ENCODE results near the gene ZCCHC24.
"Not testable (repeated sequence)": the region's sequence is repeated elsewhere in the genome, so short reads cannot be mapped to it uniquely, and the experiment has no call there.

The ZCCHC24 gene

DNA sequence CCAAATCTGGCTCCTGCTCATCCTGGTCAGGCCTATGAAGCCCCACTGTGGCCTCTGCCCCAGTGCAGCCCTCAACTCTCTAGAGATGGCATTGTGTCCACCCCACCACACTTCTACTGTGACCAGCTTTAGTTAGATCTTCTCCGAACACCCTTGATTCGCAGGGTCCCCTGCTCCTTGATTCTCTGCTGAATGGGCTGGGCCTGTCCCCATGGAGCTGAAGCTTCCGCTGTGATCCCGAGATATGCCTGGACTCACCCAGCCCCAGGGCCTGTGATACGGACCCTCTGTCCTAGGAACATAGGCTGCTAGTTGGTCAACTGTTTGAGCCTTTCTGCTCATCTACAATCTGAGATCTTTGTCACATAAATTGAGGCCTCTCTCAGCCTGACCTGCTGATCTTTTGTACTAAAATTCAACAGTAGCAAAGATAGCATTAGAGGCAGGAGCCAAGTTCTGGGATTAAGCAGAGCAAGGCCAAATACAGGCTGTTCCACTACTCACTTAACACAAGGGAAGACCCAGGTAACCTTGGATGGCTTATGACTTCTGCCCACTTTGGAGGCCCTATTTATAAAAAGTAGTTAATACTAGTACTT is 104.7 kb downstream of the ZCCHC24 start:
- no peak for DNase-seq

DNA sequence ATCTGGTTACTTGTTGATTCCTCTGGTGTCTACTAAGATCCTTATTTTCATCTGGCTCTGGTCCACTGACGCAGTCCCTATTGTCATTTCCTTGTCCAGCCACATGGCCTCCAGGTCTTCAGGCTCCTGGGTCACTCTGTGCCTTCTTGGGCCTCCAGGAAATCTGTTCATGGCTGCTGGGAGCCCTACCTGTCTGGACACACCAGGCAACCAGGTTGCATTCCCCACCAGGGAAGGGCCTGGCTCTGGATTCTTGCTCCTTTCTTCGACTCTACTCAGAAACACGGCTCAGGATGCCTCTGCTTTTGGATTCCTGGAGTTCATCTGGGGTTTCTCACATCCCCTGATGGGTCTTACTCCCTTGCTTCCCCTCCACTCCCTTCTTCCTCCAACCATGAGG is 106.2 kb downstream of the ZCCHC24 start:
- no peak for DNase-seq

DNA sequence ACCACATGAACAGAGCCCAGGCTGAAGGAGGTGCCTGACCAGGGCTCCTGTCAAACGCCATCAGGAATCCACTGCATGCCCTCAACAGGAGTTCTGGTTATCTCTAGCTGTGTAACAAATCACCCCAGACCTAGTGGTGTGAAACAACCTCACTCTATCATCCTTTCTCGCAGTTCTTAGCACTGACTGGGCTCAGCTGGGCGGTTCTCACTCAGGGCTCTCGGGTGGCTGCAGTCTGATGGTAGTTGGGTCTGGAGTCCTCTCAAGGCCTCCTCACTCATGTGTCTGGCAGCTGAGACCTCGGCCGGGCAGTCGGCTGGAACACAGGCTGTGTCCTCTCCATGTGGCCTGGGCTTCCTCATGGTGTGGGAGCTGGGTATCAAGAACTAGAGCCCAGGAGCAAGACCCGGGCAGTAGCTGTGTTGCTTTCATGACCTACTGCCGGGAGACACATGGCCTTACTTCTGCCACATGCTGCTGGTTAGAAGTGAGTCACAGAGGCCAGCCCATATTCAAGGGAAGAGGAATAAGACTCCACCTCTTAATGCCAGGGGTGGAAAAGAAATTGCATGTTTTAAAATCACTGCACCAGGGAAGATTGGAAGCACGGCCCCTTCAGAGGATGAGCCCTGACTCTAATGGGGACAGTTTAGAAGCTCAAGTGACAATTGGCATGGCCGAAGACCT is 107.5 kb downstream of the ZCCHC24 start:
- not testable (repeated sequence) for DNase-seq

DNA sequence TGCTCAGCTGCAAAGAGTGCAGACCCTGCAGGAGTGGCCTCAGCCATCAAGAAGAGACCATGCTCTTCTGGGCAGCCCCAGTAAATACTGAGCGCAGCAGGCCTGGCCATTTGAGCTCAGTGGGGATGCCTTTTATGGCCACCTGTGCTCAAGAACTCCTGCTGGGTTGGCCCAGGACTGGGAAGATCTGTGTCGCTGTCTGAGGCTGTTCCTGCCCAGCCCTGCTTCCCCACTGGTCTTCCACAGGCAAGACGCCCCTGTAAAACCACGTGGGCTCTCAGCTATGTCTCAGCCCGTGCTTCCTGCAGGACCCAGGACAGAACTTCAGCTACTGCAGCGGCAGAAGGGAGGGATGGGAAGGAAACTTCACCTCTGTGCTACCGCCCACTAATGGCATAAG is 108.7 kb downstream of the ZCCHC24 start:
- DNase-seq = no peak

DNA sequence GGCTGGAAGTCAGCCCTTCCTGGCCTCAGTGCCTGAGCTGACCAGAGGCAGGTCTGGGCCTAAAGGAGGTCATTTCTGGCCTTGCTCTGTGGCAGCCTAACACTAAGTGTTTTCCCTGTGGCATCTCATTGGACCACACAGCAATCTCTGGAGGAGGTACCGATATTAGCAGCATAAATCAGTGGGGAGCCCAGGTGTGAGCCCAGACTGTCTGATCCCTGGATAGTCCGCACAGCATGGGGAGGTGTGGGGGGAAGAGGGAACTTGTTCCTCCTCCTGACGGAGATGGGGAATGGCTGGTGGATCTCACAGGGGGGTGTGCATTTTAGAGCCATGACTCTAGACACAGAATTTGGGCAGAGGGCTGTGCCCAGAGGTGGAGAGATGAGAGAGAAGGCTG is 109.1 kb downstream of the ZCCHC24 start:
- no peak for DNase-seq

DNA sequence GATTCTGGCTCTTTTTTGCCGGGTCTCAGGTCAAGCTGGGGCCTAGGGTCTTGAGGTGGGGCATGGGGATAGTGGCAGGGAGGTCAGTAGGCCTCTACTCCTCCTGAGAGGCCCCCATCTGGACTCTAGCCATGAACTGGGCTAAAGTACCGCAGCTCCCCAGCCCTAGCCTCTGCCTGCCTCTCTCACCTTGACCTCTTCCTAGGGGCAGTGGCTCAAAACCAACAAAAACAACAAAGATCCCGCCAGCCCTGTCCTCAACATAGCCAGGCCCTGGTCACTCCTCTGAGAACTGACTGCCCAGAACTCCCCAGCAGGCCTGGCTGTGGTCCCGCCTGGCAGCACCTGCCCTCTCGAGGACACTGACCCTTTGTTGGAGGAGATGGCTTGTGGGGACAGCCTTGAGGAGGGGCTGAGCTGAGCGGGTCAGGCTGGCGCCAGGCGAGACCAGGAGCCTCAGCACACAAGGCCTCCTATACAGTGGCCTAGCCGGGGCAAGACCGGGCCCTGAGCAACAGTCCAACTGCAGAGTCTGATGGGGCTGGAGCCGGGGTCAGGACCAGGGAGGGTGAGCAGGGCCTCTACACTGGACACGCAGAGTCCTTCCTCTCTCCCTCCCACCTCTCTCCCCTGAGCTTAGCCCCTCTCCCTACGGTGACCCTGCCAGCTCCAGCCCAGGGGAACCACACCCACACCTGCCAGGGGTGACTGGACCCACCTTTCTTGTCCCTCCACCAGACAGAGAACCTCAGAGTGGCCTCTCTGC is 109.8 kb downstream of the ZCCHC24 start:
- no peak for DNase-seq

DNA sequence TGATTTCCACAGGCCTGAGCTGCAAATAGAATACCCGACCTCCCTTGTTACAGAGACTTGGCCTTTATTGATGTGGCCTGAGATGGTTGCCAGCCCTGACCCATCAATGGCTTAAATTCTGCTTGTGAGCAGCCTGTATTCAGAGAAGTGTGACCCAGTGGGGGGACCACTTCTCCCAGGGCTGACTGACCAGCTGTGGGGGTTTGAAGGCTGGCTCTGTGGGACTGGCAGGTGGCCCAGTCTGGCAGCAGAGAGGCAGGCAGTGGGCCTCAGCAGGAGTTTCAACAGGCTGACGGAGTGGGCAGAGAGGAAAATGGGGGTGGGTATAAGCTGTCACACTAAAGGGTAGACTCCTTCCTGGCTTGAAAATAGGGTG is 110.3 kb downstream of the ZCCHC24 start:
- DNase-seq = no peak

DNA sequence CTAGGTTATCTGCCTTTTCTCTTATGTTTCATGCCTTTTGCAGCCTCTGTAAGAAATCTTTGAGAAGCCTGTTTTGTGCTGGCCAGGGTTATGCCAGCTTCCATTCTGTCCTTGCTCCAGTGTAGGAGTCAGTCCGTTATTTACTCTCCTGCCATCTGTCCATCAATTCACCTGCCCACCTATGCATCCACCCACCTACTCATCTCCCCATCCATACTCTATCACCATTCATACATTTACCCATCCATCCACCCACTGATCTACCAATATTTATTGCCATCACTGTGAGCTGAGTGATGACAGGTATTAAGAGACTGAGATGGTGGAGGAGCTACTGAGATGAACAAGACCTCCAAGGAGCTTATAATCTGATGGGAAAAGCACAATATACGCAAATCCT is 110.9 kb downstream of the ZCCHC24 start:
- DNase-seq = no peak

DNA sequence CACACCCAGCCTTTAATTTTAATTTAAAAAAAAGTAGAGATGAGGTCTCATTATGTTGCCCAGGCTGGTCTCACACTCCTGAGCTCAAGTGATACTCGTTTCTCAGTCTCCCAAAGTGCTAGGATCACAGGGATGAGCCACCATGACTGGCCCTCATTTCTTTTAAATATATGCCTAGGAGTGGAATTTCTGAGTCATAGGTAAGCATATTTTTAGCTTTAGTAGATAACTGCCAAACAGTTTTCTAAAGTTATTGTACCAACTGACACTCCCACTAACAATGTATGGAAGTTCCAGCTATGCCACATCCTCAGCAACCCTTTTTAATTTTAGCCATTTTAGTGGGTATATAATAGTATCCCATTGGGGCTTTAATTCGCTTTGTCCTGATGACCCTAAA is 111.9 kb downstream of the ZCCHC24 start:
- DNase-seq = no peak

DNA sequence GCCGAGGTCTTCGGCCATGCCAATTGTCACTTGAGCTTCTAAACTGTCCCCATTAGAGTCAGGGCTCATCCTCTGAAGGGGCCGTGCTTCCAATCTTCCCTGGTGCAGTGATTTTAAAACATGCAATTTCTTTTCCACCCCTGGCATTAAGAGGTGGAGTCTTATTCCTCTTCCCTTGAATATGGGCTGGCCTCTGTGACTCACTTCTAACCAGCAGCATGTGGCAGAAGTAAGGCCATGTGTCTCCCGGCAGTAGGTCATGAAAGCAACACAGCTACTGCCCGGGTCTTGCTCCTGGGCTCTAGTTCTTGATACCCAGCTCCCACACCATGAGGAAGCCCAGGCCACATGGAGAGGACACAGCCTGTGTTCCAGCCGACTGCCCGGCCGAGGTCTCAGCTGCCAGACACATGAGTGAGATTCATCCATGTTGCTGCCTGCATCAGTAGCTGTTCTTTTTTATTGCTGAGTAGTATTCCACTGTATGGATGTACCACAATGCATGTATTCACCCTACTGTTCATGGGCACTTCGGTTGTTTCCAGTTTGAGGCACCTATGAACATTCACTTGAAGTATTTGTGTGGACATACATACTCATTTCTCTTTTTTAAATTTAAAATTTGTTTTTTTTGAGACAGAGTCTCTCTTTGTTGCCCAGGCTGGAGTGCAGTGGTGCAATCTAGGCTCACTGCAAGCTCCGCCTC is 112.7 kb downstream of the ZCCHC24 start:
- DNase-seq = not testable (repeated sequence)
